HUES48 (cell line): Measurements from ENCODE around the gene APBA1.

Source experiments
- H3K27ac ChIP-seq: one replicate; pipeline ENCODE4 v1.7.0; 2013; ENCODE audit warnings: low read depth, low read length, inconsistent platforms
- H3K27me3 ChIP-seq: 2 replicates; pipeline ENCODE4 v1.6.1; 2013; ENCODE audit warnings: mild to moderate bottlenecking, low read length; ENCODE audit not compliant: control insufficient read depth, insufficient read depth
- H3K36me3 ChIP-seq: 2 replicates; pipeline ENCODE4 v1.6.1; 2013; ENCODE audit warnings: low read length; ENCODE audit not compliant: control insufficient read depth, insufficient read depth
- H3K4me1 ChIP-seq: 2 replicates; pipeline ENCODE4 v1.6.1; 2013; ENCODE audit warnings: mild to moderate bottlenecking, low read length; ENCODE audit not compliant: control insufficient read depth, insufficient read depth
- H3K4me3 ChIP-seq: 2 replicates; pipeline ENCODE4 v1.5.1; 2013; ENCODE audit warnings: mild to moderate bottlenecking, low read depth, low read length
- H3K9ac ChIP-seq: 2 replicates; pipeline ENCODE4 v1.6.1; 2013; ENCODE audit warnings: mild to moderate bottlenecking, low read depth, low read length, moderate library complexity
- H3K9me3 ChIP-seq: 2 replicates; pipeline ENCODE4 v1.6.1; 2013; ENCODE audit warnings: low read length; ENCODE audit not compliant: control insufficient read depth, insufficient read depth

The APBA1 gene

GRCh38 chr9:69554945-69555344 lies 117.2 kb downstream of the APBA1 start:
- Histone ChIP-seq H3K27ac (no peak overlapping the region), H3K9ac (no peak overlapping the region), H3K36me3 (no peaks in the 10 kb centered on the region), H3K27me3 (no peaks in the 10 kb centered on the region), H3K9me3 (no peaks in the 10 kb centered on the region), H3K4me3 (no peak overlapping the region), H3K4me1 (no peaks in the 10 kb centered on the region)

DNA sequence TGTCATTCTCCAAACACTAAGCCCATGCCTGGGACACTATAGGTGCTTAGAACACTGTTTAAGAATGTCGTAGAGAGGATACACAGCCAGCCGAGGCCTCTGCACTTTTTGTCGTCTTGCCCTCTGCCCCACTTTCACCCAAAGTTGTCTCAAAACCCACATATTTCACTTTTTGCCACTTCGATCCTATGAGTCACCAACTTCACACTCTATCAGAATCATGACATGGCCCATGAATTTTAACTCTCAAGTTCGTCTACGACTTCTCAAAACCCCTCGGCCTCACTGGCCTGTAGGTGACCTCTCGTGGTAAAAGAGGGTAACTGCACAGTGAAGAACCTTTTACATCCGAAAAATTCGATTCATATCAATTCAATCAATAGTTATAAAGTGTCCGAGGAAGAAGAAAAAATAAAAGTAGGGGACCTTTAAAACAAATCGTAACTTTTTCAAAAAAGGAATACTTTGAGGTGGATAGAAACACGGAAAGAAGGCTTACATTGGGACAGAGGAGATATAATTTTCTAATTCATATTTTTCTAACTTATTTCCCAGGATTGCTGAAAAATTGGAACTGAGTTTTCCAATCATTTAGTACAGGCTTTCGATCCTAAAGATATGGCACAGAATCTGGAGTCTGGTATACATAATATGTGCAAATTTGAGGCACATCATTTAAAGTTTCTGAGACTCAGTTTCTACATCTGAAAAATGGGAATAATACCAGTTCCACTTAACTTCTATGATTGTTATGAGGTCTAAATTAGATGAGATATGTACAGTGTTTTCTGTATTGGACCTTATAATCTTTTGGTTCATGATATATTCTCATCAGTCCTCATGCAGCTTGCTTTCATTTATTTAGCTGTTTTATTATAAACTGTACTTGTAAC lies 122.6 kb downstream of the APBA1 start:
- H3K27me3 ChIP-seq = no peaks in the 10 kb centered on the region
- H3K4me3 ChIP-seq = no peak overlapping the region
- H3K4me1 ChIP-seq = no peaks in the 10 kb centered on the region
- no peaks in the 10 kb centered on the region for H3K36me3 ChIP-seq
- no peak overlapping the region for H3K9ac ChIP-seq
- H3K27ac ChIP-seq = no peak overlapping the region
- H3K9me3 ChIP-seq = no peaks in the 10 kb centered on the region

DNA sequence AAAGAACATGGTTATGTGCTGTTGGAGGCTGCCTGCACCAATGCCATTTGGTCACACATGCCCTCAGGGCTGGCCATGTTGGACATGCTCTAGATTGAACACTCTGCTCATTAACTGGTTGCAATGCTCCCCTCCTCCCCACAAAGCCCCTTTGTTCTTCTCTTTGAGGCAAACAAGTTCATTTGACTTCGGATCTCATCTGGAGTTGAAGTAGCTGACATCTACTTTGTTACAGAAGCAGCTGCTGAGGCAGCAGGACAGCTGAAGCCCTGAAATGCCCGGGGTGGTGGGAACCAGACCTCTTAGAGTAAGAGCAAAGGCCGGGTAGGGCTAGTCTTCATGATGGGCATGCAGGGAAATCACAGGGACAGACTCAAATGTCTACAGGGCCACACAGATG lies 123.5 kb downstream of the APBA1 start:
- Histone ChIP-seq H3K36me3 (no peaks in the 10 kb centered on the region), H3K27ac (no peak overlapping the region), H3K4me3 (no peak overlapping the region), H3K9me3 (no peaks in the 10 kb centered on the region), H3K9ac (no peak overlapping the region), H3K27me3 (no peaks in the 10 kb centered on the region), H3K4me1 (no peaks in the 10 kb centered on the region)

GRCh38 chr9:69546265-69546664 lies 125.9 kb downstream of the APBA1 start:
- no peak overlapping the region for H3K9ac ChIP-seq
- no peak overlapping the region for H3K27ac ChIP-seq
- H3K4me3 ChIP-seq = no peak overlapping the region
- H3K36me3 ChIP-seq = no peaks in the 10 kb centered on the region
- H3K9me3 ChIP-seq = no peaks in the 10 kb centered on the region
- no peaks in the 10 kb centered on the region for H3K27me3 ChIP-seq
- H3K4me1 ChIP-seq = peaks cover 12% of the 10 kb centered on the region

DNA sequence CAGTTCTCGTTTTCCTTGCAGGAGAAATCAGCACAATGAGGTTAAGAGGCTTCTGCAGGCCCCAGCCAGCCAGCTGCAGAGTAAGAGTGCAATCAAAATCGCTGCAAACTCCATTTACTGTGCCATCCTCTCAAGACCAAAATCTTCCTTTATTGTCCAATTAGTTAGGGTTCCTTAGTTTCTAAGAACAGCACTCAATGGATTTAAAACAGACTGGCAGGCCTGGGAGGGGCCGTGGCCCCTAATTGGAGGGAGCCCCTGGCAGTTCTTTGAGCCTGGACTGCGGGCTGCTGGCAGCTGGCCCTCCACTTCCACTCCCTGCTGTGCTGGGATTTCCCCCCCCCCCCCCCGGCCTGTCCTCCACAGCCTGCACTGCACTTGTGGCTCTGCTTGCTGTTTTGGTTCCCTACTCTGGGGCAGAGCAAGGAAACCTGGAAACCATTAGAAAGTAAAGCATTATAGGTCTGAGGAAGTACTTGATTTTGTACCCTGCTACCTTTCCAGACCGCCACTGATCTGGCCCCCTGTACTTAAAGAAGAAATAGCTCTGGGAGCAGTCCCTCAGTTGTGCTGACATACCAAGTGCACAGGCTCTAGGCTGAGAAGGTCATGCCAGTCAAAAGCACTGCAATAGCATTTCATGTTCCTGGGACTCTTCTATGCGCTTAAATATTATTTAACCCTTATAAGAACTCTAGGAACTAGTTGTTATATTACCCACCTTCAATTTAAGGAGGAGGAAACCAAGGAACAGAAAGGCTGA lies 129.0 kb downstream of the APBA1 start:
- H3K27ac ChIP-seq = no peak overlapping the region

GRCh38 chr9:69542058-69542457 lies 130.1 kb downstream of the APBA1 start:
- no peaks in the 10 kb centered on the region for H3K36me3 ChIP-seq
- no peak overlapping the region for H3K9ac ChIP-seq
- no peak overlapping the region for H3K4me3 ChIP-seq
- H3K27me3 ChIP-seq = no peaks in the 10 kb centered on the region; the same call in 1 of the 2 replicates
- H3K9me3 ChIP-seq = no peaks in the 10 kb centered on the region
- peaks cover 12% of the 10 kb centered on the region for H3K4me1 ChIP-seq
- H3K27ac ChIP-seq = no peak overlapping the region

More for the DNA sequence above, 129.0 kb downstream of the APBA1 start:
- Histone ChIP-seq H3K27me3 (no peaks in the 10 kb centered on the region; the same call in 1 of the 2 replicates), H3K9me3 (no peaks in the 10 kb centered on the region), H3K36me3 (no peaks in the 10 kb centered on the region), H3K9ac (no peak overlapping the region), H3K4me1 (peaks cover 12% of the 10 kb centered on the region), H3K4me3 (no peak overlapping the region)

GRCh38 chr9:69535911-69536310 lies 136.3 kb downstream of the APBA1 start:
- H3K4me1 ChIP-seq = no peaks in the 10 kb centered on the region
- H3K27ac ChIP-seq = no peak overlapping the region
- no peaks in the 10 kb centered on the region; the same call in 1 of the 2 replicates for H3K27me3 ChIP-seq
- H3K4me3 ChIP-seq = no peak overlapping the region
- no peak overlapping the region for H3K9ac ChIP-seq
- H3K9me3 ChIP-seq = no peaks in the 10 kb centered on the region
- H3K36me3 ChIP-seq = no peaks in the 10 kb centered on the region

GRCh38 chr9:69535286-69535832 lies 136.8 kb downstream of the APBA1 start:
- no peaks in the 10 kb centered on the region for H3K36me3 ChIP-seq
- H3K9ac ChIP-seq = no peak overlapping the region
- no peak overlapping the region for H3K27ac ChIP-seq
- H3K9me3 ChIP-seq = no peaks in the 10 kb centered on the region
- H3K4me1 ChIP-seq = no peaks in the 10 kb centered on the region
- H3K27me3 ChIP-seq = no peaks in the 10 kb centered on the region; the same call in 1 of the 2 replicates
- H3K4me3 ChIP-seq = no peak overlapping the region

DNA sequence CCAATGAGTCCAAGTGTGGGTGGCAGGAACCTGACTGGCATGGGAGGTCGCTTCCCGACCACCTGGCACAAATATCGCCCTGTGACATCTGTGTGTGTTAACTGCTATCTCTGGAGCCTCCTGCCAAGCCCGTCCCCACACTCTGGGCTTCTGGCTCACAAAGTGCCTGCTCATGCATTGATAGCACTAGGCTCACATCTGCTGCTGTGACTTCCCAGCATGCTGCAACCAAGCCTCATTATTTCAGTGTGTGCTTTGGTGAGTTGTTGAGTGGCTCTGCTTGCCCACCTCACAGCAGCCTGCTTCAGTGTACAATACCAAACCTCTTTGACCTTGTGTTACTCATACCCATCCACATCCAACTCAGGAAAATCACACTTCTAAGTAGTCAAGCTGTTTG lies 139.8 kb downstream of the APBA1 start:
- Histone ChIP-seq H3K27me3 (no peaks in the 10 kb centered on the region), H3K4me3 (no peak overlapping the region), H3K27ac (no peak overlapping the region), H3K9ac (no peak overlapping the region), H3K36me3 (no peaks in the 10 kb centered on the region), H3K4me1 (no peaks in the 10 kb centered on the region), H3K9me3 (no peaks in the 10 kb centered on the region)

DNA sequence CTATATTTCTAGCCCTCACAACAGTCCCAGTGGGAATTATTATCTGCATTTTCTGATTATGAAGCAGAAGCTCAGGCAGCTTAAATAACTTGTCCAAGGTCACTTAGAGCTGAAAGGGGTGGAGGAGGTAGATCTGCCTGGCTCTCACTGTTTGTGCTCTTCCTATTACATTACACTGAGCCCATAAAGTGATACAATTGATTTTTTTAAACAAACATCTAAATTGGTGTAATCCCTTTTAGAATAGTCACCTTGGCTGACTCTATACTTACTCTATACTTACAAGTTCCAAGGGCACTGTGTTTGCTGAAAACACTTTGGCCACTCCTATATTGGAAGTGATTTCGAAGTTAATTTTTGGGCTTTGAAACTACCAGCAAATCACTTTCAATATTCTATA lies 144.7 kb downstream of the APBA1 start:
- Histone ChIP-seq H3K27ac (no peak overlapping the region), H3K4me3 (no peak overlapping the region), H3K9me3 (no peaks in the 10 kb centered on the region), H3K36me3 (no peaks in the 10 kb centered on the region), H3K9ac (no peak overlapping the region), H3K27me3 (no peaks in the 10 kb centered on the region), H3K4me1 (no peaks in the 10 kb centered on the region)

DNA sequence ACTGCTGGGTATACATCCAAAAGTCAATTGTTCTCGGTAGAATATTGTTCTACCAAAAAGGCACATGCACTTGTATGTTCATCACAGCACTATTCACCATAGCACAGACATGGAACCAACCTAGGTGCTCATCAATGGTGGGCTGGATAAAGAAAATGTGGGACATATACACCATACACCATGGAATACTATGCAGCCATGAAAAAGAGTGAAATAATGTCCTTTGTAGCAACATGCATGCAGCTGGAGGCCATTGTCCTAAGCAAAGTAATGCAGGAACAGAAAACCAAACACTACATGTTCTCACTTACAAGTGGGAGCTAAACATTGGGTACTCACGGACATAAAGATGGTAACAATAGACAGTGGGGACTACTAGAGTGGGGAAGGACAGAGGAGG lies 145.5 kb downstream of the APBA1 start:
- Histone ChIP-seq H3K4me3 (no peak overlapping the region), H3K36me3 (no peaks in the 10 kb centered on the region), H3K9me3 (no peaks in the 10 kb centered on the region), H3K27me3 (no peaks in the 10 kb centered on the region), H3K9ac (no peak overlapping the region), H3K27ac (no peak overlapping the region), H3K4me1 (no peaks in the 10 kb centered on the region)
